Gastrocnemius medialis (tissue), 4 donors: ENCODE data around the gene BTG1. TPM values are rescaled to one million over a fixed set of nuclear protein-coding genes. Genes with fewer than 3 reads are reported as not detected.

Source experiments
- ATAC-seq, 2 donors: fragments of 150-250 bp; one replicate each; pipeline ENCODE4 v1.9.1; 2016
- DNase-seq, 2 donors: peaks; one replicate each; pipeline ENCODE4 v3.0.0-alpha.2; 2019
- H3K27ac ChIP-seq, 4 donors: fragments of 200-600 bp; sonication (generic); 1 replicate in 1 of 4; 2 replicates in 3 of 4; pipeline ENCODE4 v1.5.1; 2016 to 2018; ENCODE audit warnings: mild to moderate bottlenecking in 2 of 4, moderate library complexity in 1 of 4
- H3K27me3 ChIP-seq, 3 donors: fragments of 200-600 bp; sonication (generic) in 2 of 3; 1 replicate in 1 of 3; 2 replicates in 2 of 3; pipeline versions ENCODE4 v1.5.1 to v1.6.0; 2016 to 2019; ENCODE audit warnings: mild to moderate bottlenecking in 1 of 3, moderate library complexity in 1 of 3
- H3K36me3 ChIP-seq, 2 donors: fragments of 200-600 bp; sonication (generic) in 1 of 2; one replicate each; pipeline ENCODE4 v1.5.1; 2017 to 2018
- H3K4me1 ChIP-seq, 2 donors: fragments of 200-600 bp; sonication (generic) in 1 of 2; one replicate each; pipeline ENCODE4 v1.5.1; 2016 to 2017; ENCODE audit warnings: mild to moderate bottlenecking in 2 of 2
- H3K4me3 ChIP-seq, 4 donors: fragments of 200-600 bp; sonication (generic) in 3 of 4; 1 replicate in 1 of 4; 2 replicates in 3 of 4; pipeline ENCODE4 v1.5.1; 2016 to 2019; ENCODE audit warnings: mild to moderate bottlenecking in 2 of 4
- H3K9me3 ChIP-seq, 3 donors: fragments of 200-600 bp; sonication (generic) in 2 of 3; 1 replicate in 1 of 3; 2 replicates in 2 of 3; pipeline ENCODE4 v1.5.1; 2016 to 2019
- POLR2A ChIP-seq, 2 donors: fragments of 450-650 bp; IDR thresholded peaks; one replicate each; pipeline ENCODE4 v1.6.1; 2017; ENCODE audit warnings: antibody characterized with exemption in 2 of 2, mild to moderate bottlenecking in 2 of 2, moderate library complexity in 2 of 2
- in situ Hi-C, 4 donors: fragments of 200-750 bp; cut with MboI; loops; one replicate each; pipeline versions ENCODE4 v1.15.0 to v1.8.0; 2017; ENCODE audit warnings: low sequenced_read_pairs in 4 of 4
- intact Hi-C: fragments of 100-400 bp; cut with DNase I; formaldehyde crosslinking; loops from one replicate; pipeline ENCODE4 v1.15.1; 2023; ENCODE audit warnings: low total_unique reads
- total RNA-seq, 4 donors: library from RNA; depleted of rRNA; stranded (reverse); fragments of >200 nt; gene quantifications; one replicate each; pipeline versions ENCODE4 v1.1.0 to v1.2.3, GENCODE V29; 2016
- TF ChIP-seq, protein P1 (sequence below), 5 experiments: fragments of 450-650 bp in 3 of 5; fragments of 200-600 bp in 2 of 5; sonication (generic) in 2 of 5; IDR thresholded peaks in 4 of 5; conservative IDR thresholded peaks in 1 of 5; 1 replicate in 4 of 5; 2 replicates in 1 of 5; pipeline ENCODE4 v1.5.1; 2016 to 2019; ENCODE audit warnings: antibody characterized with exemption in 5 of 5, mild to moderate bottlenecking in 3 of 5, moderate library complexity in 3 of 5

Gene BTG1
- total RNA-seq, 4 donors from 2014 or later = 12.5 to 33.1 (median 16.5) TPM

DNA sequence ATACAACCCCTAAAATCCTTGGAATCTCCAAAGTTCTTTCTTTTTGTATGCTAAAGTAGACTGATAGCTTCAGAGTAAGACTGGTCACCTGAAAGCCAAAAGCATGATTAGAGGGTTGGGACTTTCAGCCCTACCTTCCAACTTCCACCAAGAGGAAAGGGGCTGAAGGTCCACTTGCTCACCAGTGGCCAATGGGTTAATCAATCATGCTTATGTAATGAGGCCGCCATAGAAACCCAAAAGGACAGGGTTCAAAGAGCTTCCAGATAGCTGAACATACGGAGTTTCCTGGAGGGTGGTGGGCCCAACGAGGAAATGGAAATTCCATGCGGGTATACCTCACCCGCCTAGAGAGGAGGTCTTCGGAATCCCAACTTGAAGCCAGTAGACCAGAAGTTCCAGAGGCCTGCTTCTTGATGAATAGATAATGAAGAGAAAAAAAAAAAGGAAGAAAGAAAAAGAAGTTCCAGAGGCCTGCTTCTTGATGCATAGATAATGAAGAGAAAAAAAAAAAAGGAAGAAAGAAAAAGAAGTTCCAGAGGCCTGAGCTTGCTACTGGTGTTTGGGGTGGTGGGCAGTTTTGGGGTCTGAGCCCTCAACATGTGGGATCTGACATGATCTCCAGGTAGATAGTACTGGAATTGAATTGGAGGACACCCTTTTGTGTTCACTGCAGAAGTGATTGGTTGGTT is 11.2 kb upstream of the BTG1 start:
- DNase-seq (no peak), ATAC-seq (no peak)
- no peak overlapping the region for H3K4me3 ChIP-seq
- no peaks in the 10 kb centered on the region for H3K36me3 ChIP-seq
- no peak for TF ChIP-seq POLR2A (IDR thresholded peaks at IDR 0.05)
- TF ChIP-seq, protein P1, sequence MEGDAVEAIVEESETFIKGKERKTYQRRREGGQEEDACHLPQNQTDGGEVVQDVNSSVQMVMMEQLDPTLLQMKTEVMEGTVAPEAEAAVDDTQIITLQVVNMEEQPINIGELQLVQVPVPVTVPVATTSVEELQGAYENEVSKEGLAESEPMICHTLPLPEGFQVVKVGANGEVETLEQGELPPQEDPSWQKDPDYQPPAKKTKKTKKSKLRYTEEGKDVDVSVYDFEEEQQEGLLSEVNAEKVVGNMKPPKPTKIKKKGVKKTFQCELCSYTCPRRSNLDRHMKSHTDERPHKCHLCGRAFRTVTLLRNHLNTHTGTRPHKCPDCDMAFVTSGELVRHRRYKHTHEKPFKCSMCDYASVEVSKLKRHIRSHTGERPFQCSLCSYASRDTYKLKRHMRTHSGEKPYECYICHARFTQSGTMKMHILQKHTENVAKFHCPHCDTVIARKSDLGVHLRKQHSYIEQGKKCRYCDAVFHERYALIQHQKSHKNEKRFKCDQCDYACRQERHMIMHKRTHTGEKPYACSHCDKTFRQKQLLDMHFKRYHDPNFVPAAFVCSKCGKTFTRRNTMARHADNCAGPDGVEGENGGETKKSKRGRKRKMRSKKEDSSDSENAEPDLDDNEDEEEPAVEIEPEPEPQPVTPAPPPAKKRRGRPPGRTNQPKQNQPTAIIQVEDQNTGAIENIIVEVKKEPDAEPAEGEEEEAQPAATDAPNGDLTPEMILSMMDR (IDR thresholded peaks at IDR 0.05 in 4 of 5, conservative IDR thresholded peaks at IDR 0.05 in 1 of 5) = no peak
- no peaks in the 10 kb centered on the region for H3K4me1 ChIP-seq
- H3K9me3 ChIP-seq = no peaks in the 10 kb centered on the region
- H3K27me3 ChIP-seq = no peaks in the 10 kb centered on the region
- in situ Hi-C loops (loop anchor here in 1 of 4 donors (25.0 kb wide), 1 partner anchor 770 kb away; no protein-coding TSS in a partner anchor), intact Hi-C loops (no loop called here)
- H3K27ac ChIP-seq = no peak overlapping the region

DNA sequence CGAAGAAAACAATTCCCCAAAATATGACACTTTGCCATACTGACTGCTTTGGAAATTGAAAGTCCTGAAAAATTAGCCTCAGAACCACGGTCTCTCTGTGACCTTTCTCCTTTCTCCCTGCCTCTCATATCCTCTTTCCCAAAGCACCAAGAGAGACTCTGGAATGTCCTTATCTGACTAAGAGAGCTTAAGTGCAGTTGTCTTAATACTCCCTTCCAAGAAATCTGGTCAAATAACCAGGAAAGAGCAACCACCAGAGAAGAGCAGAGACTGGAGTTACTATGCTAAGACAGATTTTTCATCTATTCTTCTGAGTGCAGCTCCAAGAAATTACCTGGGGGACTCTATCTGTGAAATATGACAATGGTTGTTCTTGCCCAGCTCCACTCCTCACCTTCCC is 10.5 kb upstream of the BTG1 start:
- no peak for DNase-seq
- no peak overlapping the region for H3K27ac ChIP-seq
- H3K27me3 ChIP-seq = no peaks in the 10 kb centered on the region
- no peak for TF ChIP-seq POLR2A (IDR thresholded peaks at IDR 0.05)
- TF ChIP-seq, protein P1 (IDR thresholded peaks at IDR 0.05 in 4 of 5, conservative IDR thresholded peaks at IDR 0.05 in 1 of 5) = no peak
- no peaks in the 10 kb centered on the region for H3K9me3 ChIP-seq
- no peaks in the 10 kb centered on the region for H3K36me3 ChIP-seq
- in situ Hi-C loops (loop anchor here in 1 of 4 donors (25.0 kb wide), 1 partner anchor 769 kb away; no protein-coding TSS in a partner anchor), intact Hi-C loops (no loop called here)
- H3K4me1 ChIP-seq = no peaks in the 10 kb centered on the region
- ATAC-seq = no peak
- H3K4me3 ChIP-seq = no peak overlapping the region

DNA sequence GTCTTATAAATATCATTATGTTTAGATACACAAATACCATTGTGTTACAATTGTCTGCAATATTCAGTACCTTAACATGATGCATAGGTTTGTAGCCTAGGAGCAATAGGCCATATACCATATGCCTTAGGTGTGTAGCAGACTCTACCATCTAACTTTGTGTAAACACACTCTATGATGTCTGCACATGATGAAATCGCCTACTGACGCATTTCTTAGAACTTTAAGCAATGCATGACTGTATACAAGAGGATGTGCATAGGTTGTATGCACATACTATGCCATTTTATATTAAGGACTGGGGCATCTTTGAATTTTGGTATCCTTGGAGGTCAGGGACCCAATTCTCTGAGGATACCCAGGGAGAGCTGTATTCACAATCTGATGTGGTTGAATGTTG is 10.1 kb upstream of the BTG1 start:
- no peak overlapping the region for H3K27ac ChIP-seq
- intact Hi-C loops (no loop called here), in situ Hi-C loops (loop anchor here in 1 of 4 donors (25.0 kb wide), 1 partner anchor 768 kb away; no protein-coding TSS in a partner anchor)
- TF ChIP-seq, protein P1 (IDR thresholded peaks at IDR 0.05 in 4 of 5, conservative IDR thresholded peaks at IDR 0.05 in 1 of 5) = no peak
- no peak overlapping the region for H3K4me3 ChIP-seq
- ATAC-seq (no peak), DNase-seq (no peak)
- H3K27me3 ChIP-seq = no peaks in the 10 kb centered on the region
- H3K9me3 ChIP-seq = no peaks in the 10 kb centered on the region
- no peaks in the 10 kb centered on the region for H3K36me3 ChIP-seq
- no peaks in the 10 kb centered on the region for H3K4me1 ChIP-seq

DNA sequence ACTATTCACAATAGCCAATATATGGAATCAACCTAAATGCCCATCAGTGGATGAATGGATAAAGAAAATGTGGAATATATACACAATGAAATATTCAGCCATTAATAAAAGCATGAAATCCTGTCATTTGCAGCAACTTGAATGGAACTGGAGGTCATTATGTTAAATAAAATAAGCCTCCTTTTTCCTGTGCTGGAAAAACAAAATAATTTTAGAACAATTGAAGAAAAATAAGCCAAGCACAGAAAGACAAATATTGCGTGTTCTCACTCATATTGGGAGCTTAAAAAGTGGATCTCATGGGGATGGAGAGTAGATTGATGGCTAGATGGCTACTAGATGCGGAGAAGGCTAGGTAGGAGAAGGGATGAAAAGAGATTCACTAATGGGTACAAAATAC is 6.3 kb upstream of the BTG1 start:
- intact Hi-C loops = no loop called here
- Histone ChIP-seq H3K36me3 (no peaks in the 10 kb centered on the region), H3K27ac (no peak overlapping the region), H3K9me3 (no peaks in the 10 kb centered on the region), H3K27me3 (no peaks in the 10 kb centered on the region), H3K4me3 (no peak overlapping the region), H3K4me1 (no peaks in the 10 kb centered on the region)
- TF ChIP-seq, protein P1 (IDR thresholded peaks at IDR 0.05 in 4 of 5, conservative IDR thresholded peaks at IDR 0.05 in 1 of 5) = no peak
- TF ChIP-seq POLR2A (IDR thresholded peaks at IDR 0.05) = no peak
- DNase-seq = no peak
- in situ Hi-C loops = loop anchor here in 1 of 4 donors (25.0 kb wide), 1 partner anchor 765 kb away; no protein-coding TSS in a partner anchor
- ATAC-seq = no peak
